ENCODE measurements around the gene TRIL.

Gene TRIL

DNA sequence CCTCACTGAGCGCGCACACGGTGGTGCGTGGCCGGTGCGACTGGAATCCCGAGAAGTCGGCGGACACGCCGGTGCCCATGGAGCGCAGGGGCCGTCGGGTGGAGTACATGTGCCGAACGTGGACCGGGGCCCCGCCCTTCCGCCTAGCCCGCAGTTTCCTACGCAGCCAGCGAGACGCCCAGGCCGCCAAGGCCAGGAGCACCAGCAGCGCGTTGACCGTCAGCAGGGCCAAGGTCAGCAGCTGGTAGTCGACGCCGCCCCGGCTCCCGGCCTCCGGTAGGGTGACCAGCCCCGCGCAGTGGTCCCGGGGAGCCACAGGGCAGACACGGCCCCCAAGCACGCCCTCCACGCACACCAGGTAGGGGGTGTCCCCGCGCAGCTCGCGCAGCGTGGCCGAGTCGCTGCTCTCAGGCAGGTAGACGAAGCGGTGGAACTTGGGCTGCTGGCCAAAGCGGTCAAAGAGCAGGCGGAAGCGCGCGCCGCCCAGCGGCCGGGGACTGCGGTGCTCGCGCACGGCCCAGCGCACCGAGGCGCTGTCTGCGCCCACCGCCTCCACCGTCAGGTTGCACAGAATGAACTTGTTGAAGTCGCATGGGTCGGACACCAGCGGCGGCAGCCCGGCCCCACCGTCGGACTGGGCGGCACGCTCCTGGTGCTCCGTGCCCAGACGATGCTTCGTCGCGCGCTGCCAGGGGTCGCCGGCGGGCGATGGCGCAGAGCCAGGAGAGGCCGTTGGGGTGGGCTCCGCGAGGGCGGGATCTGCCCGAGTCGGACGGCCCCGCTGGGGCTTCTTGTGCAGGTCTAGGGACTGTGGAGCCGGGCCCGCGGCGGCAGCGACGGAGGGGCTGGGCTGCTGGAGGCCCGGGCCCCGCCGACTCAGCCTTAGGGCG is 2.2 kb downstream of the TRIL start:
- TF ChIP-seq, protein P1, sequence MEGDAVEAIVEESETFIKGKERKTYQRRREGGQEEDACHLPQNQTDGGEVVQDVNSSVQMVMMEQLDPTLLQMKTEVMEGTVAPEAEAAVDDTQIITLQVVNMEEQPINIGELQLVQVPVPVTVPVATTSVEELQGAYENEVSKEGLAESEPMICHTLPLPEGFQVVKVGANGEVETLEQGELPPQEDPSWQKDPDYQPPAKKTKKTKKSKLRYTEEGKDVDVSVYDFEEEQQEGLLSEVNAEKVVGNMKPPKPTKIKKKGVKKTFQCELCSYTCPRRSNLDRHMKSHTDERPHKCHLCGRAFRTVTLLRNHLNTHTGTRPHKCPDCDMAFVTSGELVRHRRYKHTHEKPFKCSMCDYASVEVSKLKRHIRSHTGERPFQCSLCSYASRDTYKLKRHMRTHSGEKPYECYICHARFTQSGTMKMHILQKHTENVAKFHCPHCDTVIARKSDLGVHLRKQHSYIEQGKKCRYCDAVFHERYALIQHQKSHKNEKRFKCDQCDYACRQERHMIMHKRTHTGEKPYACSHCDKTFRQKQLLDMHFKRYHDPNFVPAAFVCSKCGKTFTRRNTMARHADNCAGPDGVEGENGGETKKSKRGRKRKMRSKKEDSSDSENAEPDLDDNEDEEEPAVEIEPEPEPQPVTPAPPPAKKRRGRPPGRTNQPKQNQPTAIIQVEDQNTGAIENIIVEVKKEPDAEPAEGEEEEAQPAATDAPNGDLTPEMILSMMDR (IDR thresholded peaks at IDR 0.05): peak; percentile 39

DNA sequence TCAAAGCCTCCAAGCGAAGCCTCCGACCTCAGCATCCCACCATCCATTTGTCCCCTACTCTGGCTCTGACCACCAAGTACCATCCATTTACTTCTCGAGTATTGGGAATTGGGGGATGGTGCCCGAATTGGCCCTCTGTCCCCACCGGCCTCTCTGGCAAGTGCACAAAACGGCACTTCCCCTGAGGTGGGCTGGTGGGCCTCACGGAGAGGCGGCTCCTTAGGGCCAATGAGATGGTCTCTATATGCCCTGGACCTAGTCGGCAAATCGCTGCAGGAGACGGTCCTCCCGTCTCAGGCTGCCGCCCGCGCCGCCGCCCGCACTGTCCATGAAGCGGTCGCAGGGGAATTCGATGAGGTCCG is 2.8 kb downstream of the TRIL start:
- TF ChIP-seq, protein P1 (IDR thresholded peaks at IDR 0.05): no peak

GRCh38 chr7:28954946-28955345 is 3.2 kb downstream of the TRIL start:
- TF ChIP-seq, protein P1 (IDR thresholded peaks at IDR 0.05): no peak

DNA sequence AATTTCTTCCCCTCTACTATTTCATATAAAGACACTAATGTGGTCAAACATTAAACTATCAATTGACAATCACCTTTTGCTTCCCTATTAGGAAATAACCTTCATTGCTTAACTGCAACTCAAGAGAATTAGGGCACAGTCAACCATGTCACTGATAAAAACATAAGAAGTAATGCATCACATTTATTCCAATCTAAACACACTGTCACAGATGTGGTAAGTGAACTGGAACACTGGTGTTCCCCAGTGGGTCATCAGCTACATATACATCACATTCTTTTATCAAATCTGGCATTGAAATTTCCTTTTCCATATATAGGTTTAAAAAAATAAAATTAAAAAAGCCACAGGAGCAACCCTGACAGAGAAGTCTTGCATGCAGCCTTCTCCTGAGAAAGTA is 3.7 kb downstream of the TRIL start:
- TF ChIP-seq, protein P1 (IDR thresholded peaks at IDR 0.05): no peak

- TF ChIP-seq, protein P1 (IDR thresholded peaks at IDR 0.05): no peak
These were observed 4.5 kb downstream of the TRIL start for GRCh38 chr7:28953633-28954032.

- TF ChIP-seq, protein P1 (IDR thresholded peaks at IDR 0.05): no peak
These were observed 16.0 kb downstream of the TRIL start for GRCh38 chr7:28942168-28942567.

DNA sequence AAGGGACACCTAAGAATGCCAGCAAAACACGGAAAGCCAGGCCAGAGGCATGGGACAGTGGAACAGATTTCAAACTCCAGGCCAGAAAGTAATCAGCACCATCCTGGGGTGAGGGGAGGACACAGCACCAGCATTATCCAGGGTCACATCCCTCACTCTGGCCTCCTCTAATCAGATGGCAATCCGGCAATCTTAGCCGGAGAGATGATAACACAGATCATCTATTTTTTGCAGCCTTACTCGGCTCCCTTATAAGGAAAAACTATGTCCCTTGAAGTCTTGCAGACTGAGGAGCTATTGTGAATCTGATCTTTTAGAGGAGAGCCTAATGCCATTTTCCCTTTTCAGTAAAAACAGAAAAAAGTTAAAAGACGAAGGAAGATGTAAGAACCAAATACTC is 16.5 kb downstream of the TRIL start:
- TF ChIP-seq, protein P1 (IDR thresholded peaks at IDR 0.05): no peak

All from LNCAP (cell line).